Peyer's patch (tissue), 4 donors: ENCODE data around the gene POFUT2. TPM values are rescaled to one million over a fixed set of nuclear protein-coding genes. Genes with fewer than 3 reads are reported as not detected.

Experiments
- DNase-seq, 3 donors: peaks; one replicate each; pipeline ENCODE4 v3.0.0-alpha.2; 2017 to 2019
- H3K27ac ChIP-seq, 4 donors: fragments of 200-600 bp; sonication (generic); one replicate each; pipeline ENCODE4 v1.5.1; 2016 to 2019
- H3K27me3 ChIP-seq, 2 donors: fragments of 200-600 bp; sonication (generic); one replicate each; pipeline ENCODE4 v1.5.1; 2019
- H3K36me3 ChIP-seq, 3 donors: fragments of 200-600 bp; sonication (generic); one replicate each; pipeline ENCODE4 v1.5.1; 2016 to 2019
- H3K4me1 ChIP-seq, 4 donors: fragments of 200-600 bp; sonication (generic); one replicate each; pipeline ENCODE4 v1.5.1; 2016 to 2019
- H3K4me3 ChIP-seq, 4 donors: fragments of 200-600 bp; sonication (generic); 1 replicate in 3 of 4; 2 replicates in 1 of 4; pipeline ENCODE4 v1.5.1; 2016 to 2019; ENCODE audit warnings: mild to moderate bottlenecking in 1 of 4
- H3K9me3 ChIP-seq, 4 donors: fragments of 200-600 bp; sonication (generic); one replicate each; pipeline ENCODE4 v1.5.1; 2016 to 2019; ENCODE audit warnings: mild to moderate bottlenecking in 1 of 4
- CTCF ChIP-seq, 6 experiments: fragments of 450-650 bp in 4 of 6; fragments of 200-600 bp in 2 of 6; sonication (generic) in 1 of 6; IDR thresholded peaks; one replicate each; pipeline ENCODE4 v1.5.1; 2017 to 2019; ENCODE audit warnings: antibody characterized with exemption in 6 of 6, mild to moderate bottlenecking in 3 of 6, moderate library complexity in 1 of 6
- POLR2A ChIP-seq, 2 donors: fragments of 450-650 bp; IDR thresholded peaks; one replicate each; pipeline ENCODE4 v1.5.1; 2017; ENCODE audit warnings: antibody characterized with exemption in 2 of 2, mild to moderate bottlenecking in 2 of 2, moderate library complexity in 2 of 2
- total RNA-seq, 4 donors: library from RNA; depleted of rRNA; stranded (reverse); fragments of >200 nt; gene quantifications; one replicate each; pipeline ENCODE4 v1.1.0, GENCODE V29; 2016

The POFUT2 gene
- total RNA-seq, 4 donors from 2014 or later = 25.6 to 76.4 (median 47.6) TPM

GRCh38 chr21:45306832-45307571 is 19.3 kb upstream of the POFUT2 start:
- H3K4me1 ChIP-seq = peaks cover 0 to 41% (median 0%) of the 10 kb centered on the region in 4 donors
- DNase-seq = peak in 2 of 3 donors; percentile 57 to 71
- no peaks in the 10 kb centered on the region for H3K27me3 ChIP-seq
- H3K27ac ChIP-seq = peak overlapping the region; percentile 53 to 89 (median 72)
- H3K4me3 ChIP-seq = no peak overlapping the region
- no peaks in the 10 kb centered on the region for H3K36me3 ChIP-seq
- no peaks in the 10 kb centered on the region for H3K9me3 ChIP-seq
- no peak for TF ChIP-seq CTCF (IDR thresholded peaks at IDR 0.05)
- peak in 1 of 2 donors; percentile 7 for TF ChIP-seq POLR2A (IDR thresholded peaks at IDR 0.05)

- Histone ChIP-seq H3K9me3 (no peaks in the 10 kb centered on the region), H3K27ac (peak overlapping the region; percentile 53 to 89 (median 72)), H3K36me3 (no peaks in the 10 kb centered on the region), H3K4me3 (no peak overlapping the region), H3K4me1 (peaks cover 0 to 45% (median 0%) of the 10 kb centered on the region in 4 donors), H3K27me3 (no peaks in the 10 kb centered on the region)
- no peak for TF ChIP-seq POLR2A (IDR thresholded peaks at IDR 0.05)
- no peak for TF ChIP-seq CTCF (IDR thresholded peaks at IDR 0.05)
- DNase-seq = no peak
Measured at GRCh38 chr21:45306453-45306831, 18.7 kb upstream of the POFUT2 start.

GRCh38 chr21:45305836-45306235 is 18.1 kb upstream of the POFUT2 start:
- peaks cover 0 to 49% (median 0%) of the 10 kb centered on the region in 4 donors for H3K4me1 ChIP-seq
- peak overlapping the region in 2 of 4 donors; percentile 53 to 89 for H3K27ac ChIP-seq
- no peaks in the 10 kb centered on the region for H3K36me3 ChIP-seq
- TF ChIP-seq CTCF (IDR thresholded peaks at IDR 0.05) = no peak
- TF ChIP-seq POLR2A (IDR thresholded peaks at IDR 0.05) = no peak
- peak in 1 of 3 donors; percentile 7 for DNase-seq
- no peaks in the 10 kb centered on the region for H3K27me3 ChIP-seq
- no peak overlapping the region for H3K4me3 ChIP-seq
- H3K9me3 ChIP-seq = no peaks in the 10 kb centered on the region

GRCh38 chr21:45304945-45305344 is 17.2 kb upstream of the POFUT2 start:
- no peak overlapping the region for H3K27ac ChIP-seq
- TF ChIP-seq CTCF (IDR thresholded peaks at IDR 0.05) (no peak), POLR2A (IDR thresholded peaks at IDR 0.05) (no peak)
- peak in 1 of 3 donors; percentile 35 for DNase-seq

GRCh38 chr21:45304476-45304830 is 16.8 kb upstream of the POFUT2 start:
- Histone ChIP-seq H3K4me3 (no peak overlapping the region), H3K27me3 (no peaks in the 10 kb centered on the region), H3K4me1 (peaks cover 0 to 46% (median 0%) of the 10 kb centered on the region in 4 donors), H3K36me3 (no peaks in the 10 kb centered on the region), H3K27ac (no peak overlapping the region), H3K9me3 (no peaks in the 10 kb centered on the region)
- DNase-seq = peak in 1 of 3 donors; percentile 39
- TF ChIP-seq POLR2A (IDR thresholded peaks at IDR 0.05) (no peak), CTCF (IDR thresholded peaks at IDR 0.05) (no peak)

More at GRCh38 chr21:45304945-45305344, 17.2 kb upstream of the POFUT2 start:
- no peak overlapping the region for H3K4me3 ChIP-seq
- no peaks in the 10 kb centered on the region for H3K36me3 ChIP-seq
- H3K4me1 ChIP-seq = peaks cover 0 to 49% (median 0%) of the 10 kb centered on the region in 4 donors
- H3K27me3 ChIP-seq = no peaks in the 10 kb centered on the region
- H3K9me3 ChIP-seq = no peaks in the 10 kb centered on the region
